Astrocyte of the spinal cord (primary cell): ENCODE results near the gene MYO1C.
A peak's percentile ranks its signal among the peaks of the same experiment; 100 is the strongest.

Experiments
- DNase-seq: peaks from one replicate; pipeline ENCODE4 v3.0.0; 2011; ENCODE audit warnings: low read depth, low spot score
- H3K4me3 ChIP-seq: 2 replicates; pipeline ENCODE4 v1.5.1; 2011; ENCODE audit warnings: low read depth, mild to moderate bottlenecking, low read length, moderate library complexity
- in situ Hi-C: cut with HindIII; loops from 2 replicates; pipeline ENCODE4 v1.10.0; 2017; ENCODE audit warnings: low sequenced_read_pairs
- TF ChIP-seq, protein P1 (sequence below): IDR thresholded peaks from 2 replicates; pipeline ENCODE4 v1.5.1; 2012; ENCODE audit warnings: low read depth, mild to moderate bottlenecking, low read length, inconsistent platforms

MYO1C gene

DNA sequence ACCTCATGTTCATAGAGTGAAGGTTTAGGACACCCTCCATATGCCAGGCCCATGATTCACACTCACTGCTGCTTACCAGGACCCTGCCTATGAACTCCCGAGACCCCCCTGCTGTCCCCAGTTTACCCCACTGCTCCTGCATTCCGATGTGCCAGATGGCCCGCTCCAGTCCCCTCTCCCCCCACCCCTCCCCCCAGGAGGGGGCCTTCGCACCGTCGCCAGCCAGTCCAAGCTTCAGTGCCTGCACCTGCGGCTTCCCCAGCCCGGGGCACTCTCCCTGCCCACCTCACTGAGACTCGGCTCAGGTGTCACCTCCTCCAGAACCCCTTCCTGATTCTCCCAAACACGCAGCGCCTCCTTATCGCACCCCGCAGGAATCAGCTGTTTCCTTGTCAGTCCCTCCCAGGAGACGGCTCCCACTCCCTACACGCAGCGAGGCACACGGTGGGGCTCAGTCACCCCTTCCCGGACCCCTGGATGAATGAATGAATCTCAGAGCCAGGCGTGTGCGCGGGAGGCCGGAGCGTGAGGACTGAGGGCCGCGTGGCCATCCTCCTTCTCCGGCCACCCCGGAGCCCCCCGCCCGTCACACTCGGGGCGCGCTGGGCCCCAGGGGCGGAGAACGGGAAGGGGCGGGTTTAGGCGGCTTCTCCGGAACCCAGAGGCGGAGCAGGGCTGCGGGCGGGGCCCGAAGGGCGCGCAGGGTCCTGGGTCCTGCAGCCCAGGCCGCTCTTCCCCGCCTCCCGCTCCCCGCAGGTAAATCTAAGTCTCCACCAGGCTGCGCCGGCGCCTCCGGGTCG is 1.6 kb downstream of the MYO1C start:
- TF ChIP-seq, protein P1, sequence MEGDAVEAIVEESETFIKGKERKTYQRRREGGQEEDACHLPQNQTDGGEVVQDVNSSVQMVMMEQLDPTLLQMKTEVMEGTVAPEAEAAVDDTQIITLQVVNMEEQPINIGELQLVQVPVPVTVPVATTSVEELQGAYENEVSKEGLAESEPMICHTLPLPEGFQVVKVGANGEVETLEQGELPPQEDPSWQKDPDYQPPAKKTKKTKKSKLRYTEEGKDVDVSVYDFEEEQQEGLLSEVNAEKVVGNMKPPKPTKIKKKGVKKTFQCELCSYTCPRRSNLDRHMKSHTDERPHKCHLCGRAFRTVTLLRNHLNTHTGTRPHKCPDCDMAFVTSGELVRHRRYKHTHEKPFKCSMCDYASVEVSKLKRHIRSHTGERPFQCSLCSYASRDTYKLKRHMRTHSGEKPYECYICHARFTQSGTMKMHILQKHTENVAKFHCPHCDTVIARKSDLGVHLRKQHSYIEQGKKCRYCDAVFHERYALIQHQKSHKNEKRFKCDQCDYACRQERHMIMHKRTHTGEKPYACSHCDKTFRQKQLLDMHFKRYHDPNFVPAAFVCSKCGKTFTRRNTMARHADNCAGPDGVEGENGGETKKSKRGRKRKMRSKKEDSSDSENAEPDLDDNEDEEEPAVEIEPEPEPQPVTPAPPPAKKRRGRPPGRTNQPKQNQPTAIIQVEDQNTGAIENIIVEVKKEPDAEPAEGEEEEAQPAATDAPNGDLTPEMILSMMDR, result no peak
- in situ Hi-C loops, result no loop called here
- H3K4me3 ChIP-seq, result peak overlapping the region; percentile 65
- peak; percentile 31 for DNase-seq

DNA sequence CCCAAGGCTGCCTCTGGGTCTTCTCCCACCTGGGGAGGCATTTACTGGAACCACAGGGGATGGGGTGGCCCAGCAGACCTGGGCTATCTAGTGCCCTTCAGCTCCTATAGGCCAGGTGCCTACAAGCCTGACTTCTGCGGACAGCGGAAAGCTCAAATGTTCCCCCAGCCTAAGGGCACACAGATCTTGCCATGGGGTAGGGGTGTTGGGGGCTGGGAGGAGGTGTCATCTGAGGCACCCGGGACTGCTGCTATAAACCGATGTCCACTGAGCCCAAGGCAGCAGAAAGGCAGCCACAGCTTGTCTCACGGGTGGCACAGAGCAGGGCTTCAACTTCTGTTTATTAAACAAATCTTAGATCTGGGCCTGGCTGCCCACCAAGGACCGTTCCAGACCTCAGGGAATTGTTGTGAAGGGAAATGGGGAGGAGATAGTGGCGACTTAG is 3.6 kb downstream of the MYO1C start:
- in situ Hi-C loops, result no loop called here
- TF ChIP-seq, protein P1, result no peak
- no peak overlapping the region for H3K4me3 ChIP-seq
- DNase-seq, result no peak

DNA sequence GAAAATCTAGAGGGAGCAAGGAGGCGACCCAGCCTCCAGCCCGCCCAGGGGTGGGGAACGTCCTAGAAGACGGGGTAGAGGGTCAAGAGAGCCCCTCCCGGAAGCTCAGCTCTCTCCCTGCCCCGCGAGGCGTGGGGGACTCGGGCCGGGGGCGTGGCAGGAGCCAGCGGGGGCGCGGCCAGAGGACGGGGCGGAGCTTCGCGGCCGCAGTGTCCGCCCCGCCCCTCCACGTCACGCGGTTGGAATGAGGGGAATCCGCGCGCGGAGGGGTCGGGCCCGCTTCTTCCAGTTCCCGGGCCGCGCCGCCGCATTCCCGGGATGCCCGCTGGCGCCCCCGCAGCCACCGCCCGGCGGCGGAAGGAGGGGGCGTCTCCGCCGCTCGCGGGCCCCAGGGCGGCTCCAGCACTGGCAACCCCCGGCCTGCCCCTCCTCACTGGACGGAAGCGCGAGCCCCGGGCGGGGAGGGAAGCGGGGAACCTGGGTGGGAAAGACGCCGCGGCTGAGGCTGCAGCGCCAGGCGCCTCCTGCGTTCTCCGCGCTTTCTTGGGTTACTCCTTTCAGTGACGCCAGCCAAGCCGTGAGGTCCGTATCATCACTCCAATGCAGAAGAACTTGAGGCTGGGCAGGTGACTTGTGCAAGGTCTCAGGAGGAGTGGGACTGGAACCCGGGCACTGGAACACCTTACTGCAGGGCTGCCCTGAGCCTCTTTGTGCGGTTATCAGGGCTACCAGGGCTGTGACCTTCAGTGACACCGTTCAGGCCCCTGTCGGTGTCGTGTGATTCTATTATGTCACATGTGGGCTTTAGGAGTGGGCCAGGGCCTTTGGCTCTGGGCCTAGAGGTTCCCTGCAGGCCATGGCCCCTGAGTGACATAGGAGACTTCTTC is 4.3 kb downstream of the MYO1C start:
- in situ Hi-C loops, result no loop called here
- H3K4me3 ChIP-seq, result peak overlapping the region; percentile 33
- DNase-seq, result peak; percentile 86
- TF ChIP-seq, protein P1, result no peak

DNA sequence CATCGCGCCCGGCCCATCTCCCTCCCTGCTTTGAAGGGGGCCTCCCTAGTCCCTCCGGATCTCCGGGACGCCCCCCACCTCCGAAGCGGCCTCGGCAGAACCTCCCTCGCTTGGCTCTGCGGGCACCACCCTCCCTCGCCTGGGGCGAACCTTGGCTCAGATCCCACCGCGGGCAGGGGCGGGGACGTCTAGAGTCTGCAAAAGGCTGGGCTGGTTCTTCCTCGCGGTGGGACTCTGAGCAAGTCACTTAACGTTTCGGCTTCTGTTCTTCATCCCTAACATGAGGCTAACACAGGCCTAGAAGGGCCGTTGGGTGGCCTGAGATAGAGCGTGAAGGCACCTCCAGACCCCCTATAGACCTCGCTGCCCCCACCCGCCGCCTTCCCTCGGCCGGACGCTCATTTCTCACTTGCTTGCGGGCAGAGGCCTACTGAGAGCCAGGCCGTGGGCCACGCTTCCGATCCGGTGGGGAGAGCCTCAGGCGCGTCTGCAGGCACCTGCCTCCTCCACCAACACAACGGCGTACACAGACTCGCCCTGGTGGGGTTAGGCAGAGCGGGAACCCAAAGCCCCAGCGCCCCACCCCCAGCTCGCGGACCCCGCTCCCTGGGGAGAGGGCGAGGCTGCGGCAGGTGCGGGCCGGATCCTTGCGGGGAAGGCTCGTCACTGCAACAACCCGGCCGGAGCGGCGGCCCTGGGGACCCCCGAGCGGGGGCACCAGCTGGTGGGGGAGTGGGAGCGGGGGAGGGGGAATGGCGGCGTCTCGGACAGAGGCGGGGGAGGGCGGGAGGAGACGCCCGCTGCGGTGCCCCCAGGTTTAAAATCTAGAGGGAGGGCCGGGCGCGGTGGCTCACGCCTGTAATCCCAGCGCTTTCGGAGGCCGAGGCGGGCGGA is 5.4 kb downstream of the MYO1C start:
- in situ Hi-C loops, result no loop called here
- peak; percentile 67 for DNase-seq
- TF ChIP-seq, protein P1, result no peak
- no peak overlapping the region for H3K4me3 ChIP-seq

DNA sequence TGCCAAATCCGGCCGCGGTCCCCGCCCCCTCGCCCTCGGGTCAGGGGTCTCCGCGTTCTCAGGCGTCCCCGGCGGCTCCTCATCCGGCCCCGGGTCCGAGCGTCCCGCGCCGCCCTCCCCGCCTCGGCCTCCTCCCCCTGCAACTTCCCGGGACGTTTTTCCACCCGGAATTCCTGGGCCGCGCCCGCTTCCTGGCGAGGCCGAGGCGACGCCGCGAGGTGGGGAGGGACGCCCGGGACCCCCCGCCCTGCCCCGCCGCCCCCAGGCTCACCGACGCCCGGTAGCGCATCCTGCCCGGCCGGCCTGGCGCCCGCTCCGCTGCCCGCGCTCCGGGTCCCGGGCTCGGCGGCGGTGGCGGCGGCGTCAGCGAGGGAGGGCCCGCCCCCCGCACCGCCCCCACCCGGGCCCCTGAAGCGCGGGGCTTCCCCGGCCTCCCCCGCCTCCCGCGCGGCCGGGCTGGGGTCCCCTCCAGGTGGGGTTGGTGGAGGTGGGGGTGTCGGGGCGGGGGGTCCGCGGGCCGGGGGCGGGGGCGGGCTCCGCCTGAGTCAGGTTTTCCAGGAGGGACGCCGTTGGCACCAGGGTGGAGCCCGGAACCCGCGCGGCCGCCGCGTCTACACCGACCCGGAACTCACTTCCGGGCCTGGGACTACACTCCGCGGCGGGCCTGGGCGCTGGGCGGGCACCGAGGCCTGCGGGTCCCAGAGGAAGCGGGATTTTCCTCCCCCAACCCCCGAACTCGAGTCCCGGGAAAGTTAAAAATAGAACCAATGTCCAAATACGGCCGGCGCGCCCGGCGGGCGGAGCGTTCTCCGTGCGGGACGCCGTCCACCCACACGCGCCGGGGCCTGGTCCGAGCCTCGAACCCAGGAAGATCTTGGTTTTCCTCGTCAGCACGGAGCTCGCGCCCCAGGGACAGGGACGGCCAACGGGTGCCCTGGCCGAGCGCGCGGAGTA is 6.8 kb downstream of the MYO1C start:
- in situ Hi-C loops, result no loop called here

More for the DNA sequence above, 6.8 kb downstream of the MYO1C start:
- TF ChIP-seq, protein P1, result no peak
- peak; percentile 46 for DNase-seq
- H3K4me3 ChIP-seq, result peak overlapping the region; percentile 55
